Upper lobe of left lung (tissue), 6 donors: ENCODE measurements around the gene GDPGP1. TPM values are rescaled to one million over a fixed set of nuclear protein-coding genes. Genes with fewer than 3 reads are reported as not detected.
A peak's percentile ranks its signal among the peaks of the same experiment; 100 is the strongest.
"Not testable (repeated sequence)": the region's sequence is repeated elsewhere in the genome, so short reads cannot be mapped to it uniquely, and the experiment has no call there.

Experiments
- ATAC-seq, 2 donors: fragments of 200-7000 bp; cut with Tn5 transposase; one replicate each; pipeline ENCODE4 v1.9.1; 2022; ENCODE audit warnings: mild to moderate bottlenecking in 2 of 2, moderate library complexity in 2 of 2; ENCODE audit not compliant: low FRiP score in 2 of 2
- DNase-seq, 2 donors: peaks; one replicate each; pipeline ENCODE4 v3.0.0-alpha.2; 2019 to 2020
- H3K27ac ChIP-seq, 4 donors: fragments of 200-600 bp; sonication (generic); one replicate each; pipeline ENCODE4 v1.5.1; 2016 to 2019
- H3K27me3 ChIP-seq, 4 donors: fragments of 200-600 bp; sonication (generic); one replicate each; pipeline ENCODE4 v1.5.1; 2017 to 2019
- H3K36me3 ChIP-seq, 4 donors: fragments of 200-600 bp; sonication (generic); one replicate each; pipeline ENCODE4 v1.5.1; 2016 to 2019
- H3K4me1 ChIP-seq, 4 donors: fragments of 200-600 bp; sonication (generic); one replicate each; pipeline ENCODE4 v1.5.1; 2018 to 2019
- H3K4me3 ChIP-seq, 4 donors: fragments of 200-600 bp; sonication (generic); one replicate each; pipeline ENCODE4 v1.5.1; 2017 to 2019; ENCODE audit warnings: mild to moderate bottlenecking in 2 of 4, moderate library complexity in 1 of 4
- H3K9me3 ChIP-seq, 4 donors: fragments of 200-600 bp; sonication (generic); one replicate each; pipeline ENCODE4 v1.5.1; 2018 to 2019
- EP300 ChIP-seq, 4 donors: sonication (generic); formaldehyde crosslinking; IDR thresholded peaks; one replicate each; pipeline ENCODE4 v1.5.1; 2017; ENCODE audit warnings: antibody characterized with exemption in 4 of 4, control low read depth in 2 of 4
- POLR2A ChIP-seq, 4 donors: fragments of 450-650 bp; IDR thresholded peaks; one replicate each; pipeline ENCODE4 v1.5.1; 2016 to 2017; ENCODE audit warnings: antibody characterized with exemption in 4 of 4, mild to moderate bottlenecking in 2 of 4
- POLR2AphosphoS5 ChIP-seq, 2 donors: sonication (generic); formaldehyde crosslinking; IDR thresholded peaks; one replicate each; pipeline ENCODE4 v1.5.1; 2017; ENCODE audit warnings: antibody characterized with exemption in 2 of 2
- WGBS, 2 donors: methylation state at CpG; one replicate each; pipeline ENCODE4 v1.1.5; 2017 to 2018; 5-methylcytosine and 5-hydroxymethylcytosine counted together
- total RNA-seq, 6 donors: library from RNA; depleted of rRNA in 4 of 6; stranded (reverse); fragments of >200 nt in 4 of 6; gene quantifications; one replicate each; pipeline versions ENCODE4 v1.1.0 to v1.2.1, GENCODE V29; 2016 to 2021
- TF ChIP-seq, protein P1 (sequence below), 6 experiments: fragments of 450-650 bp in 4 of 6; fragments of 200-600 bp in 2 of 6; sonication (generic) in 2 of 6; IDR thresholded peaks; one replicate each; pipeline ENCODE4 v1.5.1; 2016 to 2019; ENCODE audit warnings: antibody characterized with exemption in 6 of 6
- donor health status: DM: no; HTN: no; CAD: no; lungs with moderate emphysema.
- donor health status: DM: no; HTN: yes; CAD: no; lungs with severe emphysema.

Gene GDPGP1
- total RNA-seq, 6 donors from 2014 or later, result 7.2 to 27.2 (median 10.3) TPM

DNA sequence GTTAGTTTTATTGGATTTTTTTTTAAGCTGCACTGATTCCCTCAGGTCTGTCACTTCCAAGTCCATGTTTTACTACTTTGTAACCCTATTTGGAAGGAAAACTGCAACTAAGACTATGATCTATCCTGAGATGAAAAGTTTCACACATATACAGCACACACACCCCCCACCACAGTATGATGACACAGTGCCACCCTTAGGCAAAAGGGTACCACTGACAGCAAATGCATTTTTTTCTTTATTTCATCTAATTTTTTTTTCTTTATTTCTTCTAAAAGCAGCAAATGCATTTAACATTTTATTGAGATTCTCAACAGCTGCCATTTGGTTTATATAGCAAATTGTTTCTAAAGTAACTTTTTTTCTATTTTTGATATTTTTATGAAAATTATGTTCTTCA lies 52.7 kb downstream of the GDPGP1 start:
- ATAC-seq (no peak), DNase-seq (no peak)
- no peaks in the 10 kb centered on the region for H3K27me3 ChIP-seq
- no peak overlapping the region for H3K4me3 ChIP-seq
- H3K9me3 ChIP-seq, result no peaks in the 10 kb centered on the region
- H3K27ac ChIP-seq, result no peak overlapping the region
- no peak for TF ChIP-seq EP300 (IDR thresholded peaks at IDR 0.05)
- TF ChIP-seq POLR2AphosphoS5 (IDR thresholded peaks at IDR 0.05), result no peak
- TF ChIP-seq POLR2A (IDR thresholded peaks at IDR 0.05), result no peak
- TF ChIP-seq, protein P1, sequence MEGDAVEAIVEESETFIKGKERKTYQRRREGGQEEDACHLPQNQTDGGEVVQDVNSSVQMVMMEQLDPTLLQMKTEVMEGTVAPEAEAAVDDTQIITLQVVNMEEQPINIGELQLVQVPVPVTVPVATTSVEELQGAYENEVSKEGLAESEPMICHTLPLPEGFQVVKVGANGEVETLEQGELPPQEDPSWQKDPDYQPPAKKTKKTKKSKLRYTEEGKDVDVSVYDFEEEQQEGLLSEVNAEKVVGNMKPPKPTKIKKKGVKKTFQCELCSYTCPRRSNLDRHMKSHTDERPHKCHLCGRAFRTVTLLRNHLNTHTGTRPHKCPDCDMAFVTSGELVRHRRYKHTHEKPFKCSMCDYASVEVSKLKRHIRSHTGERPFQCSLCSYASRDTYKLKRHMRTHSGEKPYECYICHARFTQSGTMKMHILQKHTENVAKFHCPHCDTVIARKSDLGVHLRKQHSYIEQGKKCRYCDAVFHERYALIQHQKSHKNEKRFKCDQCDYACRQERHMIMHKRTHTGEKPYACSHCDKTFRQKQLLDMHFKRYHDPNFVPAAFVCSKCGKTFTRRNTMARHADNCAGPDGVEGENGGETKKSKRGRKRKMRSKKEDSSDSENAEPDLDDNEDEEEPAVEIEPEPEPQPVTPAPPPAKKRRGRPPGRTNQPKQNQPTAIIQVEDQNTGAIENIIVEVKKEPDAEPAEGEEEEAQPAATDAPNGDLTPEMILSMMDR (IDR thresholded peaks at IDR 0.05), result peak in 3 of 6 experiments; percentile 13 to 18 (median 17)
- no peaks in the 10 kb centered on the region for H3K36me3 ChIP-seq
- H3K4me1 ChIP-seq, result peaks cover 0 to 5% (median 1%) of the 10 kb centered on the region in 4 donors

DNA sequence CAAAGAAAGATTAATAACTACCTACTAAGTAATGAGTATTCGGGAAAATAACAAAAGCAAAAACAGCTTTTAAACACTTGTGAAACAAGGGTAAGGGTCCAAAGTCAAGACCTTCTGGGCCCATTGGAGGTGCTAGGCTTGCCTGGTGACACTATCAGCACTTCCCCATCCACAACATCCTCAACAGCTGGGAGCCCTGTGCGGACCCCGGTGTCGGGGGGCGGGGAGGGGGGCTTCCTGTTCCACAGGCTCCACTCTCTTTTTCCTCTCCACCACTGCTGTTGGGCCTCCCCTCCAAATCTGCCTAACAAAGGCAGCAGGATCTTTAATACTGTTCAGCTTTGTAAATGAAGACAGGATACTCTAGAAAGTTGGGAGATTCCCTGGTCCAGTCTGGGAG lies 53.1 kb downstream of the GDPGP1 start:
- TF ChIP-seq EP300 (IDR thresholded peaks at IDR 0.05) (no peak), POLR2A (IDR thresholded peaks at IDR 0.05) (no peak)
- Histone ChIP-seq H3K27me3 (no peaks in the 10 kb centered on the region), H3K36me3 (no peaks in the 10 kb centered on the region), H3K4me1 (peaks cover 0 to 5% (median 1%) of the 10 kb centered on the region in 4 donors), H3K4me3 (no peak overlapping the region), H3K27ac (no peak overlapping the region), H3K9me3 (no peaks in the 10 kb centered on the region)
- WGBS, 2 donors, result 29 to 34% methylated on average over 5 of the region's 5 CpGs
- DNase-seq (no peak), ATAC-seq (no peak)

DNA sequence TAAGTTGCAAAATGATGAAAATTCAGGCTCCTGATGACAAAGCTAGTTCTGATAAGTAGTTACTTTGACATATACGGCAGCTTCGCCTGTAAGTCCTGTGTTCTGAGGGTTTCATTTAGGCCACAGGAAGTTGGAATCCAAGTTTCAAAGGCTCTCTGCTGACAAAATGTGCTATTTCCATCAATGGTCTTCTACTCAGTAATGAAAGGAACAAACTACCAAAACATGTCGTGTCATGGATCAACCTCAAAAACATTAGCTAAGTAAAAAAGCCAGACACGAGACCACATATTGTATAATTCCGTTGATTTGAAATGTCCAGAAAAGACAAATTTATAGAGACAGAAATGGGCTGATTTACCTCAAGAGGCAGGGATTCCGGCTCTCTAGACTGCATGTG lies 53.9 kb downstream of the GDPGP1 start:
- no peak for DNase-seq
- Histone ChIP-seq H3K4me3 (no peak overlapping the region), H3K27me3 (no peaks in the 10 kb centered on the region), H3K4me1 (peaks cover 0 to 5% (median 1%) of the 10 kb centered on the region in 4 donors), H3K9me3 (no peaks in the 10 kb centered on the region), H3K27ac (no peak overlapping the region), H3K36me3 (no peaks in the 10 kb centered on the region)
- 76 to 82% methylated on average over 6 of the region's 6 CpGs for WGBS, 2 donors
- TF ChIP-seq POLR2AphosphoS5 (IDR thresholded peaks at IDR 0.05) (no peak), EP300 (IDR thresholded peaks at IDR 0.05) (no peak), POLR2A (IDR thresholded peaks at IDR 0.05) (no peak)
- TF ChIP-seq, protein P1 (IDR thresholded peaks at IDR 0.05), result no peak
- no peak for ATAC-seq

DNA sequence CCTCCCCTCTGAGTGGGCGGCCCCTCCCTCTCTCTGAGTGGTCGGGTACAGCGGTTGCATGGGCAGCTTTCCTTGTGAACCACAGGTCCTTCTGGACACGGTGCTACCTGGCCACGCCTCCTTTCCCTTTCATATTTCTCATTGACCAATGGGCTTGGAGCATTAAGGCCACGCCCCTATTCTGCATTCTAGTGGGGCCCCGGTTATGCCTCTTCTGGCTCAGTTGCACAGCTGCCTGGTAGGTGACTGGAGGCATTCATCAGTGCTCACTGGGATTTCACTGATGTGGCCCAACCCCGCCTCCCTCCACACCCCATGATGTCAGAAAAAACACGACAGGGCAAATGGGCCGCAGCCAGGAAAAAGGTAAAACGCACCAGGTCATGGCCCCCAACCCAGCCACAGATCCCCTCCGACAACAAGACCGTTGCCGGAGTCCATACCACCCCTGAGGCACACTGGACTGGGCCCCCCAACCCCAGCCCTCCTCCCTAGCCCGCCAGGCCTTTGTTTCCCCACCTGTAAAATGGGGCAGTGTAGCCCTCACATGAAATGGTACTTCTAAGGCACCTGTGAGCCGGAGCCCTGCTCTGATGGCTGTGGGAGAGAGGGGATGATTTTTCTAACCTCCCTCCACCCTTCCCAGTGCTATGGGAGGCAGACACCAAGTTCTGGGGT lies 57.8 kb downstream of the GDPGP1 start:
- WGBS, 2 donors, result 65 to 75% methylated on average over 15 of the region's 16 CpGs
- H3K4me3 ChIP-seq, result no peak overlapping the region
- H3K4me1 ChIP-seq, result peaks cover 0 to 9% (median 4%) of the 10 kb centered on the region in 4 donors
- H3K9me3 ChIP-seq, result no peaks in the 10 kb centered on the region
- DNase-seq, result peak in 1 of 2 donors; percentile 62
- H3K36me3 ChIP-seq, result no peaks in the 10 kb centered on the region
- no peak for ATAC-seq
- no peak overlapping the region for H3K27ac ChIP-seq
- TF ChIP-seq POLR2AphosphoS5 (IDR thresholded peaks at IDR 0.05), result no peak
- TF ChIP-seq, protein P1 (IDR thresholded peaks at IDR 0.05), result no peak
- no peak for TF ChIP-seq EP300 (IDR thresholded peaks at IDR 0.05)
- TF ChIP-seq POLR2A (IDR thresholded peaks at IDR 0.05), result no peak
- H3K27me3 ChIP-seq, result no peaks in the 10 kb centered on the region

DNA sequence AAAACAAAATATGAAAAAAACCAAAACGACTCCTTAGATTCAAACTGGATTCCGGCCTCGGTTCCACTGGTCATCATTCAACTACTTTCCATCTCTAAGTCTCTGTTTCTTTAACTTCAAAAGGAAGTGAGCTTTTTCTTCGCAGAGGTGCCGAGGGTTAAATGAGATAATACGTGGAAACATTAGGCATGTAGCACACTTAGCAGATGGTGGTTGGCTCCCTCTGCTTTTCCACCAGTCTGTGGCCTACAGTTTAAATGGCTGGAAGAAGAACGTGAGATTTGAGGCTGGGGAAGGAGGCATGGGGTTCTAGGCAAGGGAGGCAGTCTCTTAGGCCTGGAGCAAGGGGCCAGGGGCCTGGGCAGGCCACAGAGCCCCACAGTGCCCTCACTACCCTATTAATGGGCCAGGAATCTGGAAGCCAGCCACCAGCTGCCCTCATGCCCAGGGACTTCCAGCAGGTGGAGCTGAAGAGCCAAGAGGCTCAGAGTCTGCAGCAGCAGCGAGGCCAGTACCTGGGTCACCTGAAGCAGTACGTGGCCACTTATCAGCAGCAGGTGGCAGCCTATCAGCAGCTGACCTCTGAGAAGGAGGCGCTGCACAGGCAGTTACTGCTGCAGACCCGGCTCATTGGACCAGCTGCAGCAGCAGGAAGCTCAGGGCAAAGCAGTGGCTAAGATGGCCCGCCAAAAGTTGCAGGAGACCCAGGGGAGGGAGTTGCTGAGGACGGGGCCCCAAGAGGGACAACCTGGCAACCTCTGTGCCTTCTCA lies 59.2 kb downstream of the GDPGP1 start:
- H3K27me3 ChIP-seq, H3K4me3 ChIP-seq, H3K4me1 ChIP-seq, H3K9me3 ChIP-seq, H3K36me3 ChIP-seq: not testable (repeated sequence)
- peak; percentile 65 to 91 for ATAC-seq
- H3K27ac ChIP-seq, result peak overlapping the region in 2 of 4 donors; percentile 33 to 43
- TF ChIP-seq POLR2A (IDR thresholded peaks at IDR 0.05) (peak in 1 of 4 donors; percentile 38), POLR2AphosphoS5 (IDR thresholded peaks at IDR 0.05) (peak in 1 of 2 donors; percentile 25)
- TF ChIP-seq, protein P1 (IDR thresholded peaks at IDR 0.05), result peak; percentile 73 to 89 (median 87)
- 53 to 55% methylated on average over 10 to 12 of the region's 13 CpGs for WGBS, 2 donors
- peak; percentile 65 to 95 for DNase-seq
